Inferior parietal cortex (tissue), 1 donor: ENCODE data around the gene CISH.

Source experiments
- DNase-seq: peaks from one replicate; pipeline ENCODE4 v3.0.0-alpha.2; 2016; ENCODE audit errors: extremely low spot score

The CISH gene

GRCh38 chr3:50571486-50571885 lies 40.1 kb downstream of the CISH start:
- no peak for DNase-seq

- no peak for DNase-seq
Observed at GRCh38 chr3:50570508-50571279, 40.9 kb downstream of the CISH start.

- DNase-seq = peak; percentile 92
Observed at GRCh38 chr3:50568947-50569749, 42.4 kb downstream of the CISH start, which contains the start of gene HEMK1. HEMK1 (plus strand) TSS chr3:50569522; CDS start chr3:50571105, 1,583 bp downstream.

- DNase-seq = peak; percentile 91
Observed at GRCh38 chr3:50567386-50568167, 44.0 kb downstream of the CISH start, which contains the start of gene C3orf18. C3orf18 (minus strand) TSS chr3:50567747; CDS start chr3:50565699, 2,048 bp downstream.

- DNase-seq = no peak
Observed at GRCh38 chr3:50567011-50567385, 44.6 kb downstream of the CISH start.

- DNase-seq = no peak
Observed at GRCh38 chr3:50564321-50564720, 47.3 kb downstream of the CISH start.

GRCh38 chr3:50563867-50564266 lies 47.7 kb downstream of the CISH start:
- DNase-seq = no peak

- no peak for DNase-seq
Observed at GRCh38 chr3:50562861-50563260, 48.7 kb downstream of the CISH start.

- no peak for DNase-seq
Observed at GRCh38 chr3:50559702-50560101, 51.9 kb downstream of the CISH start.

GRCh38 chr3:50557915-50558314 lies 53.7 kb downstream of the CISH start:
- DNase-seq = no peak

- no peak for DNase-seq
Observed at GRCh38 chr3:50557106-50557505, 54.5 kb downstream of the CISH start.
